ENCODE measurements around the gene SEMA4B. TPM values are rescaled to one million over a fixed set of nuclear protein-coding genes. Genes with fewer than 3 reads are reported as not detected.

SEMA4B gene
- total and polyA plus RNA-seq, 10 of the 15 experiments (the other 5 are each of a cell fraction or from before 2014, with no cell fraction given) = 0.87 to 26.0 (median 9.3) TPM

DNA sequence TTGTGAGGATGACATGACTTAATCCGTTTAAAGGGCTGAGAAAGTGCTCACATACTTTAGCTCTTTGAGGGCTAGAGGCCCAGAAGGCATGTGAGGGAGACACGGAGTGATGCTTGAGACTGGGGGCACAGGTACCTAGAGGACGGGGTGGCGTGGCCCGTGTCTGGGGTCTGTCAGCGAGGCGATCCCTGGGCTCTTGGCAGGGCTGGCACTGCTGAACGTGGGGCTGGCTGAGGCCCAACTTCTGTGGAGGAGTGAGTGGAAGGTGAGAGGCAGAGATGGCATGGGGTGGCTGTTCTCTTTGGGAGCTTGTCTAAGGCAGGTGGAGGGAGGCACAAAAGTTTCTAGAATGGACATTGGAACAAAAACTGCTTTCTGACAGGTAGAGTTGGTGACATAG is 9.5 kb downstream of the SEMA4B start:
- Histone ChIP-seq H3K9me3 (replicated peaks; ENCODE audit: control insufficient read depth, insufficient read depth, low read length) (no peaks in the 10 kb centered on the region), H2AFZ (ENCODE audit: control insufficient read depth, low read depth, low read length) (no peak overlapping the region), H3K27me3 (replicated peaks in 1 of 2; ENCODE audit: control insufficient read depth in 2 of 2, insufficient read depth in 2 of 2, low read length in 1 of 2) (no peaks in the 10 kb centered on the region), H3K27ac (ENCODE audit: control insufficient read depth, insufficient read depth) (no peak overlapping the region), H4K20me1 (ENCODE audit: control insufficient read depth, insufficient read depth) (no peaks in the 10 kb centered on the region), H3K4me2 (ENCODE audit: control insufficient read depth, insufficient read depth) (no peak overlapping the region), H3K79me2 (ENCODE audit: control insufficient read depth, insufficient read depth, low read length) (no peaks in the 10 kb centered on the region; the same call in none of the 2 replicates), H3K4me3 (no peak overlapping the region), H3K4me1 (ENCODE audit: control insufficient read depth, insufficient read depth, low read length) (peaks cover 25% of the 10 kb centered on the region), H3K36me3 (ENCODE audit: control insufficient read depth in 2 of 2, insufficient read depth in 2 of 2, low read length in 1 of 2) (no peaks in the 10 kb centered on the region; a peak in 2 of 4 replicates), H3K9ac (ENCODE audit: control insufficient read depth, insufficient read depth, low read length) (no peak overlapping the region)
- CTCF ChIA-PET = no interaction called here
- no TSS peak for BruUV-seq (replicated peaks)
- FAIRE-seq = no peak
- intact Hi-C loops (cut with micrococcal nuclease; ENCODE audit: unreplicated experiment) (no loop called here), in situ Hi-C loops (cut with MboI) (no loop called here)
- TF ChIP-seq NFYB (IDR thresholded peaks at IDR 0.05; ENCODE audit: insufficient read depth, low read depth, low read length) (no peak), CREM (IDR thresholded peaks at IDR 0.05; ENCODE audit: low read depth) (no peak), EED (IDR thresholded peaks at IDR 0.05; ENCODE audit: low read depth) (no peak), CBX5 (IDR thresholded peaks at IDR 0.05; ENCODE audit: low read depth) (no peak), RAD21 (IDR thresholded peaks at IDR 0.05; ENCODE audit: insufficient read depth, low read depth, low read length) (no peak), ZSCAN29 (IDR thresholded peaks at IDR 0.05) (no peak), POU2F2 (IDR thresholded peaks at IDR 0.05; ENCODE audit: borderline replicate concordance, low read depth, low read length) (no peak), MTA3 (IDR thresholded peaks at IDR 0.05; ENCODE audit: borderline replicate concordance, low read length) (no peak), BCL3 (IDR thresholded peaks at IDR 0.05; ENCODE audit: borderline replicate concordance, insufficient read depth, low read depth, low read length, poor library complexity, severe bottlenecking) (no peak), JUNB (IDR thresholded peaks at IDR 0.05) (no peak), POLR2AphosphoS2 (IDR thresholded peaks at IDR 0.05; ENCODE audit: low read depth, low read length) (no peak), IRF5 (IDR thresholded peaks at IDR 0.05; ENCODE audit: borderline replicate concordance) (no peak), FOXK2 (IDR thresholded peaks at IDR 0.05) (no peak)
- TF ChIP-seq, protein P1, sequence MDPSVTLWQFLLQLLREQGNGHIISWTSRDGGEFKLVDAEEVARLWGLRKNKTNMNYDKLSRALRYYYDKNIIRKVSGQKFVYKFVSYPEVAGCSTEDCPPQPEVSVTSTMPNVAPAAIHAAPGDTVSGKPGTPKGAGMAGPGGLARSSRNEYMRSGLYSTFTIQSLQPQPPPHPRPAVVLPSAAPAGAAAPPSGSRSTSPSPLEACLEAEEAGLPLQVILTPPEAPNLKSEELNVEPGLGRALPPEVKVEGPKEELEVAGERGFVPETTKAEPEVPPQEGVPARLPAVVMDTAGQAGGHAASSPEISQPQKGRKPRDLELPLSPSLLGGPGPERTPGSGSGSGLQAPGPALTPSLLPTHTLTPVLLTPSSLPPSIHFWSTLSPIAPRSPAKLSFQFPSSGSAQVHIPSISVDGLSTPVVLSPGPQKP (IDR thresholded peaks at IDR 0.05; ENCODE audit: low read depth, low read length) = no peak
- TF ChIP-seq, protein P2, sequence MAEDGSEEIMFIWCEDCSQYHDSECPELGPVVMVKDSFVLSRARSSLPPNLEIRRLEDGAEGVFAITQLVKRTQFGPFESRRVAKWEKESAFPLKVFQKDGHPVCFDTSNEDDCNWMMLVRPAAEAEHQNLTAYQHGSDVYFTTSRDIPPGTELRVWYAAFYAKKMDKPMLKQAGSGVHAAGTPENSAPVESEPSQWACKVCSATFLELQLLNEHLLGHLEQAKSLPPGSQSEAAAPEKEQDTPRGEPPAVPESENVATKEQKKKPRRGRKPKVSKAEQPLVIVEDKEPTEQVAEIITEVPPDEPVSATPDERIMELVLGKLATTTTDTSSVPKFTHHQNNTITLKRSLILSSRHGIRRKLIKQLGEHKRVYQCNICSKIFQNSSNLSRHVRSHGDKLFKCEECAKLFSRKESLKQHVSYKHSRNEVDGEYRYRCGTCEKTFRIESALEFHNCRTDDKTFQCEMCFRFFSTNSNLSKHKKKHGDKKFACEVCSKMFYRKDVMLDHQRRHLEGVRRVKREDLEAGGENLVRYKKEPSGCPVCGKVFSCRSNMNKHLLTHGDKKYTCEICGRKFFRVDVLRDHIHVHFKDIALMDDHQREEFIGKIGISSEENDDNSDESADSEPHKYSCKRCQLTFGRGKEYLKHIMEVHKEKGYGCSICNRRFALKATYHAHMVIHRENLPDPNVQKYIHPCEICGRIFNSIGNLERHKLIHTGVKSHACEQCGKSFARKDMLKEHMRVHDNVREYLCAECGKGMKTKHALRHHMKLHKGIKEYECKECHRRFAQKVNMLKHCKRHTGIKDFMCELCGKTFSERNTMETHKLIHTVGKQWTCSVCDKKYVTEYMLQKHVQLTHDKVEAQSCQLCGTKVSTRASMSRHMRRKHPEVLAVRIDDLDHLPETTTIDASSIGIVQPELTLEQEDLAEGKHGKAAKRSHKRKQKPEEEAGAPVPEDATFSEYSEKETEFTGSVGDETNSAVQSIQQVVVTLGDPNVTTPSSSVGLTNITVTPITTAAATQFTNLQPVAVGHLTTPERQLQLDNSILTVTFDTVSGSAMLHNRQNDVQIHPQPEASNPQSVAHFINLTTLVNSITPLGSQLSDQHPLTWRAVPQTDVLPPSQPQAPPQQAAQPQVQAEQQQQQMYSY (CRISPR knock-in tag; IDR thresholded peaks at IDR 0.05) = no peak
- POLR2A ChIA-PET = interaction anchor here (1.0 kb wide), 1 partner anchor 16 kb away, joined by 3 read pairs; no protein-coding TSS in a partner anchor
- RAD21 ChIA-PET (ENCODE audit: unreplicated experiment) = no interaction called here
- WGBS (ENCODE audit: insufficient coverage, insufficient replicate concordance, low lambda C conversion rate, missing lambda C conversion rate) = over 99% methylated on average over 8 of the region's 8 CpGs
- no peak for DNase-seq (ENCODE audit: low read depth, low spot score)
- no peak for ATAC-seq
- SMC1A ChIA-PET (ENCODE audit: uncharacterized antibody, unreplicated experiment) = interaction anchor here (1.6 kb wide), 1 partner anchor 49 kb away, joined by 10 read pairs; no protein-coding TSS in a partner anchor
